SKM-1 (cell line): ENCODE results near the gene TAS2R3.
A peak's percentile ranks its signal among the peaks of the same experiment; 100 is the strongest.
"Not testable (repeated sequence)": the region's sequence is repeated elsewhere in the genome, so short reads cannot be mapped to it uniquely, and the experiment has no call there.

Experiments
- DNase-seq: peaks from one replicate; lab custom pipeline; 2025; ENCODE audit not compliant: unreplicated experiment; lab: John Stamatoyannopoulos, UW

Gene TAS2R3, protein sequence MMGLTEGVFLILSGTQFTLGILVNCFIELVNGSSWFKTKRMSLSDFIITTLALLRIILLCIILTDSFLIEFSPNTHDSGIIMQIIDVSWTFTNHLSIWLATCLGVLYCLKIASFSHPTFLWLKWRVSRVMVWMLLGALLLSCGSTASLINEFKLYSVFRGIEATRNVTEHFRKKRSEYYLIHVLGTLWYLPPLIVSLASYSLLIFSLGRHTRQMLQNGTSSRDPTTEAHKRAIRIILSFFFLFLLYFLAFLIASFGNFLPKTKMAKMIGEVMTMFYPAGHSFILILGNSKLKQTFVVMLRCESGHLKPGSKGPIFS

DNA sequence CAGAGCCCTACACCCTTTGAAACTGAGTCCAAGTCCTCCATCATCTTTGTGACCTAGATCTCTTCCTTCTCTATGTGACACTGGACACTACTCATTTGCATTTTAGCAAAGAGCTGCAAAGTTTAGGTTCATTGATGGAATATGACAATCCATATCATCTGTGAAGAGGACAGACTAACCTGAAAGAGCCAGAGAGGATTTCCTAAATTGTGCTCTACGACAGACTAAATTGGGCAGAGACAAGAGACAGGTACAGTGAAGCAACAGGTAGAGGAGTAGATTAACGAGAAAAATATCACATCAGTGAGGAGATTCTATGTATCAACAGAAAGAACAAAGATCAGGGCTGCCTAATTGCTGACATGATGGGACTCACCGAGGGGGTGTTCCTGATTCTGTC, at the start of gene TAS2R3:
Gene TAS2R3 (plus strand): TSS at position 301 of the 400 bp plus-strand sequence. CDS start 62 bp downstream, at position 363.
- no peak for DNase-seq

DNA sequence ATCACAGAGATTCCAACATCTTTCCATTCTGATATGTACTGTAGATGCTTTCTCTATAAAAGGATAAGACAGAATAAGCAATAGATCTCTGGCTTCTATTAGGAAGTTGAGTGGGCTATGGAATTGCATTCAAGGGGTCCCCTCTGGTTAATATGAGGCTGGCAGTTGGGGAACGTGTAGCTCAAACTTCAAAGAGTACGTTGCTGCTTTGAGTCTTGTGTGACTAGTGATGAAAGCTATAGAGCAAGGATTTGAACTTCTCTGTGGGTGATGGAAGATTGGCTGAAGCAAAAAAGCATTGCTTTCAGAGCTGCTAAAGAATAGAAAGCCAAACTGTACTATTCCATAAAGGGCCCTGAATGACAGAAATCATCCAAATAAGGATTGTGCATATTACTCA, 49.3 kb upstream of the TAS2R3 start:
- no peak for DNase-seq

DNA sequence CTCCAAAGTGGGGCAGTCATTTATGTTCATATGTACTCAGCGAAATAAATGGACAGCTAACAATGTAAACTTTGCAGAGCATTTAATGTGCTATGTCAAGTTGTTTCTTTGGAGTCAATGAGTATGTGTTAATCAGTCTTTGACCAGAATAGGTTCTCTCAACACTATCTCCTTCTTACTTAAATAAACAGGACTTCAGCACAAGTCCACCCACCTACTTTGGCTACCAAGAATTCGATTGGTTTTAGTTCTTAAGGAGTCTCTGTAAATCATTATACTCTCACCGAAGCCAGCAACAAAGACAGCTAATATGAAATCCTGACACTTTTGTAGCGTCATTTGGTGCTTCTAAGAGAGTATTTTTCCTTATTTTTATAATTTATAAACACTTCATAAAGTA, 48.9 kb upstream of the TAS2R3 start:
- no peak for DNase-seq

DNA sequence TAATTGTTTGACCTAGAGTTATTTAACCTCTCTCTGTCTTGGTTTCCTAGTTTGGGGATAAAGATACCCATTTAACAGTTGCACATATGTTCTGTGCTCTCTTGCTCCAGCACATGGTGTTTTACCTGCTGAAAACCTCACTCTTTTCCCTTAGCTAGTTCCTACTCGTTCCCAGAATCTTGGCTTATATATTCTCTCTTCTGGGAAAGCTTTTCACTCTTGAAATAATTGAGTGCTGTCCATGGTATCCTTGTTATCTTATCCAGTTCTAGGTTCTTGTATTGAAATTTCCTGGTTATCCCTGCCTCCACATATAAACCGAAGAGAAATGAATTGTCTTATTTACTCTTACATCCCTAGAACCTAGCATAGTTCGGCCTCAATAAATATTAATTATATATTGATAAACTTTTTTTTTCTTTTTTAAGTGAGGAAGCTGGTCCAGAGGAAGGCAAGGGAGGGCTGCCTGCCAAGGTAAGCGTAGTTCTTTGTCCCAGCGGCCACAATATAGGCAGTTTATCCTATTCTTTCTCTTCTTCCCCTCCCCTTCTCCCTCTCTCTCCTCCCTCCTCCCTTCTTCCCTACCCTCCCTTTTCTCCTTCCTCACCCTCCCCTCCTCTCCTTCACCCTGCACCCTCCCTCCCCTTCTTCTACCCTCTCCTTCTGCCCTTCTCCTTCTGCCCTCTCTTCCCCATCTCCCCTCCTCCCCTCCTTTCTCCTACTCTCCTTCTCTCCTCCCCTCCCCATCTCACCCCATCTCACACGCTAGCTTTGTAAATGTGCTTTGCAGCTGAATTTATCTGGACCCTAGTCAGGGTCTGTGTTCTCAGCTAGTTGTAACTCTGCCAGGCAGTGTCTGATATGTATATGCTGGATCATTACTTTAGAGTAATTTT, 47.9 kb upstream of the TAS2R3 start:
- DNase-seq, result no peak

DNA sequence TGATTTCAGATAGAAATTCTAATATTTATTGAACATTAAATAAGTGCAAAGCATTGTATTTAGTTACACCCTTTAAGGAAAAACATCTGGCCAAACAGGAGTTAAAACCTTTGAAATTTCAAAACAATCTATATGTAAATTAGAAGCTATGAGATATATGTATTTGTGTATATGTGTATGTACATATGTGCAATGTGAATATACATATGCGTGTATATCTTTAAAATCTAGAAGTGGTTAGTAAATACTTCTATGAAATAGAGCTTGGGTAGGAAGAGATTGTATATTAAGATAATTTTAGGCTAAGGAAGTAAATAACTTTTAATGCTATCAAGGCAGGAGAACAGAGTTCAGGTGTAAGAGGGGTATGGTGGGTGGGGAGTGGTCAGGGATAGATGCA, 46.4 kb upstream of the TAS2R3 start:
- no peak for DNase-seq

DNA sequence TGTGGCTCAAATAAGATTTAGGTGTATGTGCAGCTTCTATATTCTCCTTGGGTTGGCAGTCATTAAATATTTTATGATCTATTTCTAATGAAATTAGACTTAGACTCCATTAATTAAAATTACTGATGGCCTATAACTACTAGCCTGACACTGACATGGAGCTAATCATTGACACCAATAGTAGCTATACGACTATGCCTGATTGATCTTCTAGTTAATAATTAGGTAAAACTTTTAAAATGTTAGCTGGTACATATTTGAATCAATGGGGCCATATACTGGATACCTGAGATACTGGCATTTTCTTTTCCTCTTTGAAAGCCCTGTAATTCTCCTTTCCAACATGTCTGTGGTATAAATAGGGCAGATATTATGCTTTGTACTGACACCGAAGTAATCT, 41.4 kb upstream of the TAS2R3 start:
- DNase-seq, result no peak

DNA sequence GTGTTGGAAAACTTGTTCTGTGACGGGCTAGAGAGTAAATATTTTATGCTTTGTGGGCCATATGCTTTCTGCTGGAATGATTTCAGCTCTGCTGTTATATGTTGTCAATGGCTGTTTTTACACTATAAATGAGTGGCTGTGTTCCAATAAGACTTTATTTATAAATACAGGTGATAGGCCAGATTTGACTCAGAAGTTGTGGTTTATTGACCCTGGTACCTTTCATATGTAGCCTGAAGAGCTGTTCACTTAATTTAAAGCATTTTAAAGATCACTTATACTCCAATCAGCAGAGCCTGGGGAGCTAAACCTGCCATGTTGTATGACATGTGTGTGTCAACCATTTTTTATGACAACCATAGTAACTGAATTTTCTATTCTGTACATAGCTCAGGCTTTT, 34.9 kb upstream of the TAS2R3 start:
- no peak for DNase-seq

DNA sequence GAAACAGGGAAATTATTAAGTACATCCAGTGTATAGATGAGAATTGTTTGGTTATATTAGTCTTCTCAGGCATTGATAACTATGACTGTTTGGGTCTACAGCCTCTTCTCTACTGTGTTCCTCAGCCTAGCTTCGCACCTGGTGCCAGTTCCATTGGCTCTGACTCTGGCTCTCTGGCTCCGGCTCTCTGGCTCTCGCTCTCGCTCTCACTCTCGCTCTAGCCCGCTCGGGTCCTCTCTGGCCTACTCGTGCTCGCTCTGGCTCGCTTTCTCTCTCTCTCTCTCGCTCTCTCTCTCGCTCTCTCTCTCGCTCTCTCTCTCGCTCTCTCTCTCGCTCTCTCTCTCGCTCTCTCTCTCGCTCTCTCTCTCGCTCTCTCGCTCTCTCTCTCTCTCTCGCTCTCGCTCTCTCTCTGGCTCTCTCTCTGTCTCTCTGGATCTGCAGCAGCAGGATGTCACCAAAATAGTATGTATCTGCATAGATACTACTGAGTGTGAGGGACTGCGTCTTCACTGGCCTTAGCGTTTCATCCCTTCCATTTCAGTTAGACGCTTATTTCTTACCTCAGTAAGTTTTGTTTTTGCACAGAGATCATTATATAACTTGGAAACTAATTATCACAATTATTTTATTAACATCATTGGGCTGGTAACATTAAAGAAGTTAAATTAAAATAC, 32.3 kb upstream of the TAS2R3 start:
- no peak for DNase-seq

DNA sequence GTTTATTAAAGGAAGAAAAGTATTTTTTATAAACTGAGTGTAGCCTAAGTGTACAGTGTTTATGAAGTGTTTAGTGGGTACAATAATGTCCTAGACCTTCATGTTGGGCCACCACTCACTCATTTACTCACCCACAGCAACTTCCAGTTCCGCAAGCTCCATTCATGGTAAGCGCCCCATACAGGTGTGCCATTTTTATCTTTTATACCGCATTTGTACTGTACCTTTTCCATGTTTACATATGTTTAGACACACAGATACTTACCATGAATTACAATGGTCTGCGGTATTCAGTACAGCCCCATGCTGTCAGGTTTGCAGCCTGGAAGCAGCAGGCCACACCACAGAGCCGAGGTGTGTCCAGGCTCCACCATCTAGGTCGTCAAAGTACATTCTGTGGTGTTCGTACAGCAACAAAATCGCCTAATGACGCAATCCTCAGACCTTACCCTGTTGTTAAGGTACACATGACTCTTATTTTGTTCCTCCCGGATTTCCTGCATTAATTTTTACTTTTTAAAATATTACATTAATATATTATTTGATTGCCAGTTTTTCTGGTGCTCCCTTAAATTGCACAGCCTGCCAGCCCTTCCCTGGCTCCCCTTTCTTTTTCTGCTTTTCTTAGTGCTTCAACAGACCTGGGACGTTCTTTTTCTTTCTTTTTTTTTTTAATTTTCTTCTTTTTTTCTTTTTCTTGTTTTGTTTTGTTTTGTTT, 26.6 kb upstream of the TAS2R3 start:
- DNase-seq, result no peak

DNA sequence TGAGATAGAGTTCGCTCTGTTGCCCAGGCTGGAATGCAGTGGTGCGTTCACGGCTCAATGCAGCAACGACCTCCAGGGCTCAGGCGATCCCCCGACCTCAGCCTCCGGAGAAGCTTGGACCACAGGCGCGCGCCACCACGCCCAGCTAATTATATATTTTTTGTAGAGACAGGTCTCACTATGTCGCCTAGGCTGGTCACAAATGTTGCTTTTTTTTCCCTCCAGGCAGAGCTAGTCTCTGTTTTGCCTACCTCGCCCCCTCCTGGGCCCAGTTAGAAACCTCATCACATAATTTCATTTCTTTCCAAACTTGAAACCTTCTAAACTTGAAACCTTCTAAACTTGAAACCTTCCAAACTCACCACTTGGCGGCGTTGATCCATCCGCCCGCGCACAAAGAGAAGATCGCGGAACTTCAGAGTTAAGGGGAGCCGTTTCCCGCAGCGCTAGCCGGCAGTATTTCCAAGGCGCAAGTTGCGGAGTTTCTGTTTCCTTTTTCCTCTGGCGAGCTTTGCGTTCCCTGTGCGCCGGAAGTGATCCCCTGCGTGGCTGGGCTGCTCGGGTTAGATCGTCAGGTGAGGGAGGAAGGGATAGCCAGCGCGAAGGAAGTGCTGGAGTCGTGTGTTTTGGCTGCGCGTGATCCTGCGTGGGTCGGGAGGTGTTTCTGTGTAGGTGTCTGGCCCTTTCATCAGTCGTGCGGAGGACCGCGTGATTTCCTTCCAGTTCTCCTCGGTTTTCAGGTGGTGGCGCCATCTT, 25.9 kb upstream of the TAS2R3 start, which contains the start of gene SSBP1:
Gene SSBP1 (plus strand): TSS at position 523 of the 756 bp plus-strand sequence. CDS start 809 bp downstream, outside the sequence.
- DNase-seq, result peak; percentile 98

DNA sequence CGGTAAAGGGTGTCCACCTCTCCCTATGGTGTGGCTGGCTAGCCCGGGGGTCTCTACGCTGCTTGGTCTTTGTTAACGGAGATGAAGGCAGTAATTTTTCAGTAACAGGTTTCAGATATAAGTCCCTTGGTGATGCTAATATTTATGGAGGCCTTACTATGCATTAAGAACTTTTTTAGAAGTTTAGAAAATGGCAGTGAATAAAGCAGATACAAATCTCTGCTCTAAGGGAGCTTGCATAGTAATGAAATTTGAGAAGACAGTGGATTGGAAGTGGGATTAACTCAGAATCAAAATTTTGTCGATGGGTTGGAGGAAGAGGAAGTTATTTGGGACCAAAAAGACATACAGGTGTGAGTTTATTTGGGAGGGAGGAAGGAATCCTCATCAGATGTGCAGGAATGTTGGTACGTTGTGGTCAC, 25.3 kb upstream of the TAS2R3 start:
- DNase-seq, result no peak

DNA sequence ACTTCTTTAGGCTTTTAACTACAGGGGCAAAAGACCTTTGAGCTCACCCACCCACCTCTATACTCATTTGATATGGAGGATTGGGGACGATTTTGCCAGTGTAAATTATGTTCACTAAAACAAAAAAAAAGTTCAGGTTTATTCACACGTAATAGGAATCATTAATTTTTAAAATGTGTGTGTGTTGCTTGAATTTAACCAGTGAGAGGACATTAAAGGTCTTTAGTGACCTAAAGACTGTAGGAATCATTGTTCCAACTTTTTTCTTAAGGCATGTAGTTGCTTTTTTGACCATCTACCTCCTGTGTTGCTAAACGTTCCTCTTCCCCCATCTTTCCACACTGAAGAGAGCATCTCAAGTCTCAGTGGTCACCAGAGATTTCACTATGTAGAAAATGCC, 24.6 kb upstream of the TAS2R3 start:
- no peak for DNase-seq

DNA sequence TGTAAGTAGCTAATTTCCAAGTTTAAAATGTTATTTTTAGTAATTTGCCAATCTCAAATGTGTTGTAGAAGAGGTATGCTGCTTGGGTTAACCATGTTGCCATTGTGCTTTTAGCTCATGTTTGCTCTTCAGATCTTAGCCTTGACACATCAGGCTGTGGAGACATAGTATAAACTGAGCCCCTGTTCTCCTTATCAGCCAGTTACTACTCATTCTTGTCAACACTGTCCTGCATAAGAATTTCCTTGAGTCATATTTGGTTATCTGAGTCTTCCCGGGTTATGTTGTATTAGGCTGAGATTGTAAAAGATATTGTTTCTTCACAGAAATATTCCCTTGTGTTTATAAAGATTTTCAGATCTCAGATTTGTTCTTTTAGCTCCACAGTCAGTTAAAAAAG, 21.7 kb upstream of the TAS2R3 start:
- DNase-seq, result no peak

DNA sequence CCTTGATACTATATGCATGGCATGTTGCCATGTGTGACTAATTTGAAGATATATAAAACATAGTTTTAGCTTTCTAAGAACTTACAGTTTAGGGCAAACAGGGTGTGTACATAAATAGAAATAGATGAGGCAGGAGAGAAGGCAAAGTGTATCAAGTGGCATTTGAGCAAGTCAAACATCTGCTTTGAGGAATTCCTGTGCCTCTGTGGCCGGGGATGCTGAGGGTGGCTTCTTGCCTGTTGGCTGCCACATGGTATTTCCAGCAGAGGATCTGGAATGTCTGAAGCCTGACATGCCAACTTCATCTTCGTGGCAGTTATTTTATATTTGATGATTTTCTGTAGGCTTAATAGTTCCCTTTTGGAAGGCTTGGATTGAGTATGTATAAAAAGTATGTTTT, 19.8 kb upstream of the TAS2R3 start:
- no peak for DNase-seq

DNA sequence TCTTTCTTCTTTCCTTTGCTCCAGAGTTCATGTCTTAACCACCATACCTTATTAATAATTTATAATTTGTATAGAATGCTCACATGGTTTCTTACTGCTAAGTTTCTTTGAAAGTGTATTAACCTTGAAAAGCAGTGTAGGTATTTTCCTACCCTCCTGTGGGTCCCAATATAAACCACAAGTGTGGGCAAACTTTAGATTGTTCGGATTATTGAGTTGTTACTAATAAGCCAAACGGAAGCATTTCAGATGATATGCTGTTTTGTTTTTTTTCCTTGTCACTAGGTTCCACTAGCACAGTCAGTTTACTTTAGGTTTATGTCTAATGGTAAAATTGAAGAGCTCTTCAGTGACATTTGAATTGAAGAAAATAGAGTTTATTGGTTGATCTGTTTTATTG, 15.5 kb upstream of the TAS2R3 start:
- no peak for DNase-seq

DNA sequence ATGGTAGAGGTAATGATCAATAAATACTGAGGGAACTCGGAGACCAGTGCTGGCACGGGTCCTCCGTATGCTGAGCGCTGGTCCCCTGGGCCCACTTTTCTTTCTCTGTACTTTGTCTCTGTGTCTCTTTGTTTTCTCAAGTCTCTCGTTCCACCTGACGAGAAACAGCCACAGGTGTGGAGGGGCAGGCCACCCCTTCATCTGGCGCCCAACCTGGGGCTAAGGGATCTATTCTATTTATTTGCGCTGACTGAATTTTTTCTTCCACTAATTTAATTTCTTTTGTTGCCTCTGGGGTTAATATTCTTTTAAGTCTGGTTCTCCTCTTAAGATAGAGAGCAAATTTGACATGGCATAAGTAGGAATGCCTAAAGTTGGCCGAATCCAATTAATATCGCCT, 12.0 kb upstream of the TAS2R3 start:
- DNase-seq, result not testable (repeated sequence)

DNA sequence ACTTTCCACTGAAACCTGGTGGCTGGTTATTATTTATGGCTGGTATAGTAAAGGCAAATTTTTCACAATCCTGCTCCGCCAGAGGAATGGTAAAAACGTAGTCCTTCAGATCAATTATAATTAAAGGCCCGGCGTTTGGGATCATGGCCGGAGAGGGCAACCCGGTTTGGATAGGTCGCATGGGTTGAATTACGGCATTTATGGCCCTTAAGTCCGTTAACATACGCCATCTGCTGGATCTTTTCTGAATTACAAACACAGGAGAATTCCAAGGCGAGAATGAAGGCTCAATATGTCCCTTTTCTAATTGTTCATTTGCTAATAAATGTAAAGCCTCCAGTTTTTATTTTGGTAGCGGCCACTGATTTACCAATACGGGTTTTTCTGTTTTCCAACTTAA, 11.3 kb upstream of the TAS2R3 start:
- DNase-seq, result no peak

DNA sequence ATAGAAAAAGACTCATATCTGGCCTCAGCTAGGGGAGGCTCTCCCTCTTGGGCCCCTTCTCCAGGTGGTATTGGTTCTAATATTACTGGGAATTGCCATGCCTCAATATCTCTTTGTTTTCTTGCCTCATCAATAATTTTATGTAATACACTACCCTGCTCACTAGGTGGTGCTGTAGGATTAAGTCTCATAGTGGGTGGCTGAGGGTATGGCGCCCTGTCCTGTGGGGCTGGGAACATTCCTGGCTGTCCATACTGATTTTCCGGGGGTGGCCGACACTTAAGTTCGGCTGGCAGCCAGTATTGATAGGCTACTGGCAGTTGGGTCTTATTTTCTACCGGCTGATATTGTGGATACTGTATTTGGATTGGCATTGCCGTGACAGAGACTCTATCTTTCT, 9.0 kb upstream of the TAS2R3 start:
- DNase-seq, result peak; percentile 8

DNA sequence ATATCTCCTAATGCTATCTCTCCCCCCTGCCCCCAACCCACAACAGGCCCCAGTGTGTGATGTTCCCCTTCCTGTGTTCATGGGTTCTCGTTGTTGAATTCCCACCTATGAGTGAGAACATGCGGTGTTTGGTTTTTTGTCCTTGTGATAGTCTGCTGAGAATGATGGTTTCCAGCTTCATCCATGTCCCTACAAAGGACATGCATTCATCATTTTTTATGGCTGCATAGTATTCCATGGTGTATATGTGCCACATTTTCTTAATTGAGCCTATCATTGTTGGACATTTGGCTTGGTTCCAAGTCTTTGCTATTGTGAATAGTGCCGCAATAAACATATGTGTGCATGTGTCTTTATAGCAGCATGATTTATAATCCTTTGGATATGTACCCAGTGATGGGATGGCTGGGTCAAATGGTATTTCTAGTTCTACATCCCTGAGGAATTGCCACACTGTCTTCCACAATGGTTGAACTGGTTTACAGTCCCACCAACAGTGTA, 6.2 kb downstream of the TAS2R3 start:
- not testable (repeated sequence) for DNase-seq

DNA sequence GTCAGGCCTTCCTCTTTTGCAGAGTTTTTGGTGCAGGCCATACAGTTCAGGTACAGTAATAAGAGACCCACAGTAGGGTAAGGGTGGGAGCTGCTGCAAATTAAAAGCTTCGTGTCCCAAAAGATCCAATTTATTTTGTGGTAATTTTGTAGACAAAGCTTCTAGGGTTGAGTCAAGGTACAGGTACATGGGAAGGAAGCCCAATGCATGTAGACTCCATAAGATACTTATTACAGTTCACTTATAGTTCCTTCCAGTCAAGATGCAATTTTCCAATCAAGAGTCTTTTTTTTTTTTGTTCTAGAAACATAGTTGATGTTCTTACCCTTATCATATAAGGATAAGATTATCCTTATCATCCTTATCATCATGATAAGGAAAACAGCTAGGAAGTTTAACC, 12.5 kb downstream of the TAS2R3 start, which contains the start of gene TAS2R4:
Gene TAS2R4 (plus strand): TSS at position 301 of the 400 bp plus-strand sequence. CDS start 1,815 bp downstream, outside the sequence.
- no peak for DNase-seq
